Lower lobe of right lung (tissue), 2 donors: Measurements from ENCODE around the gene USHBP1. TPM values are rescaled to one million over a fixed set of nuclear protein-coding genes. Genes with fewer than 3 reads are reported as not detected.

Source experiments
- ATAC-seq, 2 donors: fragments of 200-7000 bp; cut with Tn5 transposase; one replicate each; pipeline ENCODE4 v1.9.1; 2020 to 2022; ENCODE audit warnings: mild to moderate bottlenecking in 2 of 2, moderate library complexity in 2 of 2
- DNase-seq: peaks from one replicate; pipeline ENCODE4 v3.0.0-alpha.2; 2020
- H3K27ac ChIP-seq: fragments of 200-600 bp; one replicate; pipeline ENCODE4 v1.8.0; 2022
- H3K27me3 ChIP-seq: fragments of 200-600 bp; one replicate; pipeline ENCODE4 v1.8.0; 2022; ENCODE audit warnings: low read depth
- H3K36me3 ChIP-seq: fragments of 200-600 bp; one replicate; pipeline ENCODE4 v1.8.0; 2022; ENCODE audit warnings: mild to moderate bottlenecking
- H3K4me1 ChIP-seq: fragments of 200-600 bp; one replicate; pipeline ENCODE4 v1.8.0; 2022
- H3K4me3 ChIP-seq: fragments of 200-600 bp; one replicate; pipeline ENCODE4 v1.8.0; 2022; ENCODE audit warnings: mild to moderate bottlenecking
- H3K9me3 ChIP-seq: fragments of 200-600 bp; one replicate; pipeline ENCODE4 v1.8.0; 2022
- intact Hi-C: fragments of 100-400 bp; cut with DNase I; formaldehyde crosslinking; loops from one replicate; pipeline ENCODE4 v1.11.0; 2022
- total RNA-seq: library from RNA; stranded (reverse); fragmentation: NEBNext Ultra II Directional; extraction: Animal tissue kit (Norgen Biotek cat#: 25700); gene quantifications from one replicate; pipeline ENCODE4 v1.2.1, GENCODE V29; 2021
- TF ChIP-seq, protein P1 (sequence below): fragments of 200-600 bp; IDR thresholded peaks from one replicate; pipeline ENCODE4 v1.8.0; 2022; ENCODE audit warnings: antibody characterized with exemption, mild to moderate bottlenecking
- donor health status: DM: no; HTN: yes; CAD: no; lungs with severe emphysema.

Gene USHBP1
- total RNA-seq, 1 donor from 2014 or later: 8.2 TPM

DNA sequence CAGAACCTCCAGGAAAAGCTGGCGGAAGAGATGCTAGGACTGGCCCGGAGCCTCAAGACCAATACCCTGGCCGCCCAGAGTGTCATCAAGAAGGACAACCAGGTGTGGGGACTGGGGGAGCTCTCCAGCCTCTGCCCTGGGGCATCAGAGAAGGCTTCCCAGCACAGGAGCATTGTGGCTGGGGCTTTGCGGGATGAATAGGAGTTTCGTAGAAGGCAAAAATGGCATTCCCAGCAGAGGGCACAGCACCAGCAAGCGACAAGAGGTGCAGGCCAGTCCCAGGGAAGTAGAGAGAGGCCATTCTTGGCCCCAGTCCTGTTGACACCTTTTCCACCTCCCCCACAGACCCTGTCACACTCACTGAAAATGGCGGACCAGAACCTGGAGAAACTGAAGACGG lies 45.3 kb downstream of the USHBP1 start:
- intact Hi-C loops: no loop called here
- H3K4me1 ChIP-seq: peaks cover 13% of the 10 kb centered on the region
- no peaks in the 10 kb centered on the region for H3K9me3 ChIP-seq
- DNase-seq: no peak
- no peak overlapping the region for H3K4me3 ChIP-seq
- ATAC-seq: no peak
- no peaks in the 10 kb centered on the region for H3K27me3 ChIP-seq
- peaks cover 32% of the 10 kb centered on the region for H3K36me3 ChIP-seq
- H3K27ac ChIP-seq: no peak overlapping the region
- TF ChIP-seq, protein P1, sequence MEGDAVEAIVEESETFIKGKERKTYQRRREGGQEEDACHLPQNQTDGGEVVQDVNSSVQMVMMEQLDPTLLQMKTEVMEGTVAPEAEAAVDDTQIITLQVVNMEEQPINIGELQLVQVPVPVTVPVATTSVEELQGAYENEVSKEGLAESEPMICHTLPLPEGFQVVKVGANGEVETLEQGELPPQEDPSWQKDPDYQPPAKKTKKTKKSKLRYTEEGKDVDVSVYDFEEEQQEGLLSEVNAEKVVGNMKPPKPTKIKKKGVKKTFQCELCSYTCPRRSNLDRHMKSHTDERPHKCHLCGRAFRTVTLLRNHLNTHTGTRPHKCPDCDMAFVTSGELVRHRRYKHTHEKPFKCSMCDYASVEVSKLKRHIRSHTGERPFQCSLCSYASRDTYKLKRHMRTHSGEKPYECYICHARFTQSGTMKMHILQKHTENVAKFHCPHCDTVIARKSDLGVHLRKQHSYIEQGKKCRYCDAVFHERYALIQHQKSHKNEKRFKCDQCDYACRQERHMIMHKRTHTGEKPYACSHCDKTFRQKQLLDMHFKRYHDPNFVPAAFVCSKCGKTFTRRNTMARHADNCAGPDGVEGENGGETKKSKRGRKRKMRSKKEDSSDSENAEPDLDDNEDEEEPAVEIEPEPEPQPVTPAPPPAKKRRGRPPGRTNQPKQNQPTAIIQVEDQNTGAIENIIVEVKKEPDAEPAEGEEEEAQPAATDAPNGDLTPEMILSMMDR: no peak

- intact Hi-C loops: no loop called here
- DNase-seq (no peak), ATAC-seq (no peak)
- Histone ChIP-seq H3K4me3 (peak overlapping the region; percentile 80), H3K27me3 (no peaks in the 10 kb centered on the region), H3K27ac (peak overlapping the region; percentile 97), H3K4me1 (peaks cover 13% of the 10 kb centered on the region), H3K36me3 (peaks cover 51% of the 10 kb centered on the region), H3K9me3 (no peaks in the 10 kb centered on the region)
- TF ChIP-seq, protein P1: no peak
Observed at GRCh38 chr19:17216058-17216670, 48.4 kb downstream of the USHBP1 start.

- H3K27me3 ChIP-seq: no peaks in the 10 kb centered on the region
- peak within 1 kb of the TSS; percentile 80 for H3K4me3 ChIP-seq
- DNase-seq (peak; percentile 94), ATAC-seq (peak; percentile 95 to 97)
- peaks cover 13% of the 10 kb centered on the region for H3K4me1 ChIP-seq
- peaks cover 59% of the 10 kb centered on the region for H3K36me3 ChIP-seq
- no peaks in the 10 kb centered on the region for H3K9me3 ChIP-seq
- intact Hi-C loops: no loop called here
- TF ChIP-seq, protein P1: no peak
- peak within 1 kb of the TSS; percentile 97 for H3K27ac ChIP-seq
Observed at GRCh38 chr19:17215127-17215971, 49.2 kb downstream of the USHBP1 start, which contains the start of gene USE1. Gene USE1, plus strand, starts transcription at chr19:17215357. Its CDS starts 49 bp downstream, at chr19:17215406.

GRCh38 chr19:17214508-17215126 lies 49.9 kb downstream of the USHBP1 start:
- ATAC-seq (no peak), DNase-seq (no peak)
- TF ChIP-seq, protein P1: no peak
- intact Hi-C loops: no loop called here
- Histone ChIP-seq H3K4me3 (peak overlapping the region; percentile 80), H3K9me3 (no peaks in the 10 kb centered on the region), H3K27ac (peak overlapping the region; percentile 97), H3K36me3 (peaks cover 65% of the 10 kb centered on the region), H3K4me1 (peaks cover 13% of the 10 kb centered on the region), H3K27me3 (no peaks in the 10 kb centered on the region)

DNA sequence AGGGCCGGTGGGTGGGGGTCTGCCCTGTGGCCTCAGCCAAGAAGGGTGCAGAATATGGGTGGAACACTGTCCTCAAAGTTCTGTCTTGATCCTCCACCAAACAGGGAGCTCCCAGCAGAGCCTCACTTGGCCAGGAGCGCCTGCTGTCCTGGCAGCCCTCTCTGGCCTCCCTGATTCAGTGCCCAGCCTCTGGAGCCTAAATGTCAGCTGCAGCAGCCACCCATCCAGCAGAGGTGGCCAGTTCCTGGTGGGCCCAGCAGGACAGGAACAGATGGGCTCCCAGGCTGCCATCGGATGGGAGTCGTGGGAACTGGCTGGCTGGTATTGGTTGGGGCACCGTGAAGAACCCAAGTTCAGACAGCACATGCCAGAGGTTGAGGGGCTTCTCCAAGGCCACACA lies 51.2 kb downstream of the USHBP1 start:
- no peak for ATAC-seq
- intact Hi-C loops: no loop called here
- H3K36me3 ChIP-seq: peaks cover 71% of the 10 kb centered on the region

More for the DNA sequence above, 51.2 kb downstream of the USHBP1 start:
- Histone ChIP-seq H3K9me3 (no peaks in the 10 kb centered on the region), H3K27ac (no peak overlapping the region), H3K27me3 (no peaks in the 10 kb centered on the region), H3K4me1 (peaks cover 13% of the 10 kb centered on the region), H3K4me3 (no peak overlapping the region)
- DNase-seq: no peak
- TF ChIP-seq, protein P1: no peak
